Activated CD8-positive, alpha-beta T cell treated with anti-CD3 and anti-CD28 coated beads, Interleukin-2, amount 10 ng/mL, durations not matched to agents 7 days and 5 days (primary cell): Measurements from ENCODE around the gene TNFRSF12A. TPM values are rescaled to one million over a fixed set of nuclear protein-coding genes. Genes with fewer than 3 reads are reported as not detected.

ENCODE experiments used
- ATAC-seq: fragments of 150-1000 bp; cut with Tn5 transposase; one replicate; pipeline ENCODE4 v1.10.0; 2021; ENCODE audit warnings: moderate library complexity
- CTCF ChIA-PET: fragments of 350-600 bp; sonication (Branson Sonifier 250); formaldehyde crosslinking; loops from one replicate; lab custom pipeline; 2021; ENCODE audit warnings: antibody characterized with exemption; lab: Charles Lee
- POLR2A ChIA-PET: fragments of 350-600 bp; sonication (Branson Sonifier 250); formaldehyde crosslinking; loops from one replicate; lab custom pipeline; 2021; ENCODE audit warnings: antibody characterized with exemption; lab: Charles Lee
- DNase-seq: peaks from one replicate; pipeline ENCODE4 v3.0.0-alpha.2; 2020
- H3K27ac Mint-ChIP-seq: one replicate; pipeline ENCODE4 v1.8.0; 2021; ENCODE audit warnings: mild to moderate bottlenecking, mixed read lengths
- H3K27me3 Mint-ChIP-seq: one replicate; pipeline ENCODE4 v1.8.0; 2021; ENCODE audit warnings: low read depth, mixed read lengths
- H3K36me3 Mint-ChIP-seq: one replicate; pipeline ENCODE4 v1.8.0; 2021; ENCODE audit warnings: low read depth, mixed read lengths
- H3K4me1 Mint-ChIP-seq: one replicate; pipeline ENCODE4 v1.8.0; 2021; ENCODE audit warnings: low read depth, mixed read lengths
- H3K4me3 Mint-ChIP-seq: one replicate; pipeline ENCODE4 v1.8.0; 2021; ENCODE audit warnings: mild to moderate bottlenecking, mixed read lengths
- H3K9me3 Mint-ChIP-seq: one replicate; pipeline ENCODE4 v1.8.0; 2022; ENCODE audit warnings: mixed read lengths; ENCODE audit not compliant: insufficient read depth
- total RNA-seq, 2 experiments: library from RNA; stranded (reverse); gene quantifications; one replicate each; pipeline ENCODE4 v1.2.3, GENCODE V29; 2021

Gene TNFRSF12A
- total RNA-seq, 2 experiments from 2014 or later, result 4.2 to 4.7 TPM

- no peak overlapping the region for H3K27ac Mint-ChIP-seq
- H3K36me3 Mint-ChIP-seq, result no peaks in the 10 kb centered on the region
- ChIA-PET POLR2A (no interaction called here), CTCF (interaction anchor here (1.1 kb wide), 1 partner anchor 17 kb away, joined by 3 read pairs; no protein-coding TSS in a partner anchor)
- ATAC-seq (no peak), DNase-seq (no peak)
- no peaks in the 10 kb centered on the region for H3K27me3 Mint-ChIP-seq
- H3K4me1 Mint-ChIP-seq, result peaks cover 15% of the 10 kb centered on the region
- no peak overlapping the region for H3K4me3 Mint-ChIP-seq
- H3K9me3 Mint-ChIP-seq, result no peaks in the 10 kb centered on the region
These were observed 33.5 kb upstream of the TNFRSF12A start for GRCh38 chr16:2986623-2987188.

GRCh38 chr16:2987286-2987685, 32.9 kb upstream of the TNFRSF12A start:
- H3K27ac Mint-ChIP-seq, result no peak overlapping the region
- no peaks in the 10 kb centered on the region for H3K36me3 Mint-ChIP-seq
- no peak for DNase-seq
- ChIA-PET POLR2A (no interaction called here), CTCF (interaction anchor here (1.1 kb wide), 1 partner anchor 16 kb away, joined by 3 read pairs; no protein-coding TSS in a partner anchor)
- H3K4me1 Mint-ChIP-seq, result peaks cover 13% of the 10 kb centered on the region
- no peak for ATAC-seq
- H3K9me3 Mint-ChIP-seq, result no peaks in the 10 kb centered on the region
- H3K27me3 Mint-ChIP-seq, result no peaks in the 10 kb centered on the region
- no peak overlapping the region for H3K4me3 Mint-ChIP-seq

GRCh38 chr16:2987833-2988232, 32.3 kb upstream of the TNFRSF12A start:
- DNase-seq (no peak), ATAC-seq (no peak)
- Mint-ChIP-seq H3K27ac (no peak overlapping the region), H3K4me1 (peaks cover 11% of the 10 kb centered on the region), H3K36me3 (no peaks in the 10 kb centered on the region), H3K27me3 (no peaks in the 10 kb centered on the region), H3K4me3 (no peak overlapping the region), H3K9me3 (no peaks in the 10 kb centered on the region)
- CTCF ChIA-PET, result interaction anchor here (1.1 kb wide), 1 partner anchor 16 kb away, joined by 3 read pairs; no protein-coding TSS in a partner anchor
- POLR2A ChIA-PET, result no interaction called here

- Mint-ChIP-seq H3K4me3 (no peak overlapping the region), H3K9me3 (no peaks in the 10 kb centered on the region), H3K27me3 (no peaks in the 10 kb centered on the region), H3K36me3 (no peaks in the 10 kb centered on the region), H3K27ac (no peak overlapping the region), H3K4me1 (peaks cover 5% of the 10 kb centered on the region)
- ChIA-PET POLR2A (no interaction called here), CTCF (no interaction called here)
- no peak for ATAC-seq
- DNase-seq, result no peak
These were observed 31.5 kb upstream of the TNFRSF12A start for GRCh38 chr16:2988590-2989099.

- ChIA-PET CTCF (no interaction called here), POLR2A (no interaction called here)
These were observed 29.3 kb upstream of the TNFRSF12A start for GRCh38 chr16:2990891-2991290.

GRCh38 chr16:2991566-2992261, 28.5 kb upstream of the TNFRSF12A start:
- no peaks in the 10 kb centered on the region for H3K4me1 Mint-ChIP-seq
- ChIA-PET CTCF (no interaction called here), POLR2A (no interaction called here)
- H3K4me3 Mint-ChIP-seq, result no peak overlapping the region
- H3K36me3 Mint-ChIP-seq, result no peaks in the 10 kb centered on the region
- ATAC-seq, result no peak
- no peaks in the 10 kb centered on the region for H3K9me3 Mint-ChIP-seq
- DNase-seq, result no peak
- no peak overlapping the region for H3K27ac Mint-ChIP-seq
- no peaks in the 10 kb centered on the region for H3K27me3 Mint-ChIP-seq

More at GRCh38 chr16:2990891-2991290, 29.3 kb upstream of the TNFRSF12A start:
- no peaks in the 10 kb centered on the region for H3K4me1 Mint-ChIP-seq
- H3K27me3 Mint-ChIP-seq, result no peaks in the 10 kb centered on the region
- no peak overlapping the region for H3K4me3 Mint-ChIP-seq
- no peaks in the 10 kb centered on the region for H3K36me3 Mint-ChIP-seq
- DNase-seq (no peak), ATAC-seq (no peak)
- H3K9me3 Mint-ChIP-seq, result no peaks in the 10 kb centered on the region
- no peak overlapping the region for H3K27ac Mint-ChIP-seq

GRCh38 chr16:2992383-2993081, 27.6 kb upstream of the TNFRSF12A start:
- H3K9me3 Mint-ChIP-seq, result no peaks in the 10 kb centered on the region
- no peaks in the 10 kb centered on the region for H3K27me3 Mint-ChIP-seq
- ATAC-seq (no peak), DNase-seq (no peak)
- no peaks in the 10 kb centered on the region for H3K36me3 Mint-ChIP-seq
- ChIA-PET CTCF (interaction anchor here (0.9 kb wide), 1 partner anchor 11 kb away, joined by 3 read pairs; no protein-coding TSS in a partner anchor), POLR2A (no interaction called here)
- no peak overlapping the region for H3K27ac Mint-ChIP-seq
- H3K4me1 Mint-ChIP-seq, result no peaks in the 10 kb centered on the region
- no peak overlapping the region for H3K4me3 Mint-ChIP-seq

- Mint-ChIP-seq H3K36me3 (no peaks in the 10 kb centered on the region), H3K27me3 (no peaks in the 10 kb centered on the region), H3K4me1 (no peaks in the 10 kb centered on the region), H3K27ac (no peak overlapping the region), H3K4me3 (no peak overlapping the region), H3K9me3 (no peaks in the 10 kb centered on the region)
- POLR2A ChIA-PET, result no interaction called here
- ATAC-seq (no peak), DNase-seq (no peak)
- CTCF ChIA-PET, result no interaction called here
These were observed 23.9 kb upstream of the TNFRSF12A start for GRCh38 chr16:2996298-2996697.

GRCh38 chr16:2999929-3000328, 20.2 kb upstream of the TNFRSF12A start:
- peaks cover 3% of the 10 kb centered on the region for H3K4me1 Mint-ChIP-seq
- CTCF ChIA-PET, result interaction anchor here (11.7 kb wide), 1 partner anchor 31 kb away, joined by 213 read pairs; no protein-coding TSS in a partner anchor
- no peak overlapping the region for H3K27ac Mint-ChIP-seq
- no peak for DNase-seq
- H3K27me3 Mint-ChIP-seq, result peaks cover 2% of the 10 kb centered on the region
- POLR2A ChIA-PET, result no interaction called here
- no peaks in the 10 kb centered on the region for H3K9me3 Mint-ChIP-seq
- no peak for ATAC-seq
- H3K36me3 Mint-ChIP-seq, result no peaks in the 10 kb centered on the region
- no peak overlapping the region for H3K4me3 Mint-ChIP-seq

GRCh38 chr16:3000540-3000939, 19.6 kb upstream of the TNFRSF12A start:
- DNase-seq (no peak), ATAC-seq (no peak)
- ChIA-PET POLR2A (interaction anchor here (1.3 kb wide), 1 partner anchor 20 kb away, joined by 3 read pairs; no protein-coding TSS in a partner anchor), CTCF (interaction anchor here (11.7 kb wide), 1 partner anchor 31 kb away, joined by 213 read pairs; no protein-coding TSS in a partner anchor)
- Mint-ChIP-seq H3K27ac (no peak overlapping the region), H3K36me3 (no peaks in the 10 kb centered on the region), H3K27me3 (peaks cover 2% of the 10 kb centered on the region), H3K9me3 (no peaks in the 10 kb centered on the region), H3K4me3 (no peak overlapping the region), H3K4me1 (peaks cover 5% of the 10 kb centered on the region)

- H3K4me3 Mint-ChIP-seq, result no peak overlapping the region
- no peaks in the 10 kb centered on the region for H3K36me3 Mint-ChIP-seq
- peaks cover 6% of the 10 kb centered on the region for H3K27me3 Mint-ChIP-seq
- no peak for ATAC-seq
- ChIA-PET POLR2A (interaction anchor here (1.3 kb wide), 1 partner anchor 20 kb away, joined by 3 read pairs; no protein-coding TSS in a partner anchor), CTCF (interaction anchor here (11.7 kb wide), 1 partner anchor 30 kb away, joined by 213 read pairs; no protein-coding TSS in a partner anchor)
- no peak for DNase-seq
- H3K9me3 Mint-ChIP-seq, result no peaks in the 10 kb centered on the region
- no peak overlapping the region for H3K27ac Mint-ChIP-seq
- peaks cover 5% of the 10 kb centered on the region for H3K4me1 Mint-ChIP-seq
These were observed 18.9 kb upstream of the TNFRSF12A start for GRCh38 chr16:3001316-3001715.
